H1 (cell line): ENCODE measurements around the gene RPS6KA2.

Source experiments
- CTCF ChIP-seq, 3 experiments: IDR thresholded peaks; 1 replicate in 2 of 3; 2 replicates in 1 of 3; pipeline versions ENCODE4 v1.5.1 to v1.6.1; 2011; ENCODE audit warnings: low read length in 3 of 3, mild to moderate bottlenecking in 3 of 3, inconsistent platforms in 2 of 3, low read depth in 1 of 3, moderate library complexity in 1 of 3; ENCODE audit not compliant: insufficient read depth in 1 of 3; ENCODE audit errors: control extremely low read depth in 1 of 3
- EZH2 ChIP-seq: fragments of 200-600 bp; sonication (generic); IDR thresholded peaks from 2 replicates; pipeline ENCODE4 v1.7.1; 2012; ENCODE audit warnings: low read depth, mild to moderate bottlenecking, moderate library complexity, low read length, inconsistent platforms; ENCODE audit not compliant: severe bottlenecking
- GABPA ChIP-seq: IDR thresholded peaks from 2 replicates; pipeline ENCODE4 v1.6.1; 2011; ENCODE audit warnings: mild to moderate bottlenecking, low read length, moderate library complexity, borderline replicate concordance; ENCODE audit not compliant: insufficient read depth

GRCh38 chr6:166670894-166671293 is 43.8 kb upstream of the RPS6KA2 start:
- TF ChIP-seq GABPA (no peak), EZH2 (no peak), CTCF (IDR thresholded peaks at IDR 0.05; ENCODE audit: control extremely low read depth in 1 of 3, insufficient read depth in 1 of 3, low read depth in 1 of 3, low read length in 3 of 3) (no peak)
